Measurements from ENCODE around the gene AIF1.

DNA sequence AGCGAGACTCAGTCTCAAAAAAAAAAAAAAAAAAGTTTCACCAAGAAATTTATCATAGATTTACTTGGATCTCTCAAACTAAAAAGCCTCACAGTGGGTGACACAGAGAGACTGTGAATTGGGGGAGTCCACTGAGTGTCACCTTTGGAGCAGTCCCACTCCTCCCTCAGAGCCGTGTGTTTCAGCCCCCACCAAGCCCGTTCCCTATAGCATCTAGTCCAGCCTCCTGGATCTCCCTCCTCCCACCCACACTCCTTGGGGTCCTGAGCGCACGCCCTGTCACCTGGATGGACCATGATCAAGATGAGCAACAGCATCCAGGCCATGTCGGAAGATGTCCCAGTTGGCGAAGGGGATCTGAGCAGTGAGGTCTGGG is 22.6 kb upstream of the AIF1 start:
- TF ChIP-seq, protein P1, sequence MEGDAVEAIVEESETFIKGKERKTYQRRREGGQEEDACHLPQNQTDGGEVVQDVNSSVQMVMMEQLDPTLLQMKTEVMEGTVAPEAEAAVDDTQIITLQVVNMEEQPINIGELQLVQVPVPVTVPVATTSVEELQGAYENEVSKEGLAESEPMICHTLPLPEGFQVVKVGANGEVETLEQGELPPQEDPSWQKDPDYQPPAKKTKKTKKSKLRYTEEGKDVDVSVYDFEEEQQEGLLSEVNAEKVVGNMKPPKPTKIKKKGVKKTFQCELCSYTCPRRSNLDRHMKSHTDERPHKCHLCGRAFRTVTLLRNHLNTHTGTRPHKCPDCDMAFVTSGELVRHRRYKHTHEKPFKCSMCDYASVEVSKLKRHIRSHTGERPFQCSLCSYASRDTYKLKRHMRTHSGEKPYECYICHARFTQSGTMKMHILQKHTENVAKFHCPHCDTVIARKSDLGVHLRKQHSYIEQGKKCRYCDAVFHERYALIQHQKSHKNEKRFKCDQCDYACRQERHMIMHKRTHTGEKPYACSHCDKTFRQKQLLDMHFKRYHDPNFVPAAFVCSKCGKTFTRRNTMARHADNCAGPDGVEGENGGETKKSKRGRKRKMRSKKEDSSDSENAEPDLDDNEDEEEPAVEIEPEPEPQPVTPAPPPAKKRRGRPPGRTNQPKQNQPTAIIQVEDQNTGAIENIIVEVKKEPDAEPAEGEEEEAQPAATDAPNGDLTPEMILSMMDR (conservative IDR thresholded peaks at IDR 0.05; ENCODE audit: low read depth in 2 of 2): no peak
- TF ChIP-seq JUNB (IDR thresholded peaks at IDR 0.05; ENCODE audit: unreplicated experiment) (no peak), NANOG (IDR thresholded peaks at IDR 0.05; ENCODE audit: borderline replicate concordance) (no peak), POLR2AphosphoS5 (IDR thresholded peaks at IDR 0.05; ENCODE audit: low read depth) (no peak), EZH2 (IDR thresholded peaks at IDR 0.05; ENCODE audit: low read depth, unreplicated experiment) (no peak), CREB1 (CRISPR knock-in tag; IDR thresholded peaks at IDR 0.05; ENCODE audit: low read depth) (no peak), EZH2phosphoT487 (IDR thresholded peaks at IDR 0.05; ENCODE audit: unreplicated experiment) (no peak), ZNF114 (CRISPR knock-in tag; IDR thresholded peaks at IDR 0.05) (no peak)
- TF ChIP-seq, protein P2, sequence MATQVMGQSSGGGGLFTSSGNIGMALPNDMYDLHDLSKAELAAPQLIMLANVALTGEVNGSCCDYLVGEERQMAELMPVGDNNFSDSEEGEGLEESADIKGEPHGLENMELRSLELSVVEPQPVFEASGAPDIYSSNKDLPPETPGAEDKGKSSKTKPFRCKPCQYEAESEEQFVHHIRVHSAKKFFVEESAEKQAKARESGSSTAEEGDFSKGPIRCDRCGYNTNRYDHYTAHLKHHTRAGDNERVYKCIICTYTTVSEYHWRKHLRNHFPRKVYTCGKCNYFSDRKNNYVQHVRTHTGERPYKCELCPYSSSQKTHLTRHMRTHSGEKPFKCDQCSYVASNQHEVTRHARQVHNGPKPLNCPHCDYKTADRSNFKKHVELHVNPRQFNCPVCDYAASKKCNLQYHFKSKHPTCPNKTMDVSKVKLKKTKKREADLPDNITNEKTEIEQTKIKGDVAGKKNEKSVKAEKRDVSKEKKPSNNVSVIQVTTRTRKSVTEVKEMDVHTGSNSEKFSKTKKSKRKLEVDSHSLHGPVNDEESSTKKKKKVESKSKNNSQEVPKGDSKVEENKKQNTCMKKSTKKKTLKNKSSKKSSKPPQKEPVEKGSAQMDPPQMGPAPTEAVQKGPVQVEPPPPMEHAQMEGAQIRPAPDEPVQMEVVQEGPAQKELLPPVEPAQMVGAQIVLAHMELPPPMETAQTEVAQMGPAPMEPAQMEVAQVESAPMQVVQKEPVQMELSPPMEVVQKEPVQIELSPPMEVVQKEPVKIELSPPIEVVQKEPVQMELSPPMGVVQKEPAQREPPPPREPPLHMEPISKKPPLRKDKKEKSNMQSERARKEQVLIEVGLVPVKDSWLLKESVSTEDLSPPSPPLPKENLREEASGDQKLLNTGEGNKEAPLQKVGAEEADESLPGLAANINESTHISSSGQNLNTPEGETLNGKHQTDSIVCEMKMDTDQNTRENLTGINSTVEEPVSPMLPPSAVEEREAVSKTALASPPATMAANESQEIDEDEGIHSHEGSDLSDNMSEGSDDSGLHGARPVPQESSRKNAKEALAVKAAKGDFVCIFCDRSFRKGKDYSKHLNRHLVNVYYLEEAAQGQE (IDR thresholded peaks at IDR 0.05; ENCODE audit: unreplicated experiment): no peak
